Measurements from ENCODE around the gene NAE1.

- no peak for TF ChIP-seq SIN3A (IDR thresholded peaks at IDR 0.05; ENCODE audit: borderline replicate concordance, insufficient read depth, low read depth, low read length)
- TF ChIP-seq CTCF (IDR thresholded peaks at IDR 0.05), result no peak
- no peak for TF ChIP-seq POLR2AphosphoS5 (IDR thresholded peaks at IDR 0.05; ENCODE audit: low read depth, low read length)
- no peak for TF ChIP-seq REST (IDR thresholded peaks at IDR 0.05; ENCODE audit: insufficient read depth in 1 of 2, low read depth in 2 of 2, low read length in 1 of 2)
- TF ChIP-seq TCF7L2 (IDR thresholded peaks at IDR 0.05; ENCODE audit: low read depth, low read length), result no peak
Measured at GRCh38 chr16:66858740-66859396, 28.1 kb upstream of the NAE1 start.
